ENCODE results near the gene OR8B3.

GRCh38 chr11:124424384-124424921, 25.6 kb upstream of the OR8B3 start, which contains the start of gene OR8B4:
- TF ChIP-seq, protein P1, sequence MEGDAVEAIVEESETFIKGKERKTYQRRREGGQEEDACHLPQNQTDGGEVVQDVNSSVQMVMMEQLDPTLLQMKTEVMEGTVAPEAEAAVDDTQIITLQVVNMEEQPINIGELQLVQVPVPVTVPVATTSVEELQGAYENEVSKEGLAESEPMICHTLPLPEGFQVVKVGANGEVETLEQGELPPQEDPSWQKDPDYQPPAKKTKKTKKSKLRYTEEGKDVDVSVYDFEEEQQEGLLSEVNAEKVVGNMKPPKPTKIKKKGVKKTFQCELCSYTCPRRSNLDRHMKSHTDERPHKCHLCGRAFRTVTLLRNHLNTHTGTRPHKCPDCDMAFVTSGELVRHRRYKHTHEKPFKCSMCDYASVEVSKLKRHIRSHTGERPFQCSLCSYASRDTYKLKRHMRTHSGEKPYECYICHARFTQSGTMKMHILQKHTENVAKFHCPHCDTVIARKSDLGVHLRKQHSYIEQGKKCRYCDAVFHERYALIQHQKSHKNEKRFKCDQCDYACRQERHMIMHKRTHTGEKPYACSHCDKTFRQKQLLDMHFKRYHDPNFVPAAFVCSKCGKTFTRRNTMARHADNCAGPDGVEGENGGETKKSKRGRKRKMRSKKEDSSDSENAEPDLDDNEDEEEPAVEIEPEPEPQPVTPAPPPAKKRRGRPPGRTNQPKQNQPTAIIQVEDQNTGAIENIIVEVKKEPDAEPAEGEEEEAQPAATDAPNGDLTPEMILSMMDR (IDR thresholded peaks at IDR 0.05), result no peak
- no peak for TF ChIP-seq TCF12 (IDR thresholded peaks at IDR 0.05)
